ENCODE measurements around the gene CTAGE9. TPM values are rescaled to one million over a fixed set of nuclear protein-coding genes. Genes with fewer than 3 reads are reported as not detected.

Gene CTAGE9
- polyA plus RNA-seq, 3 donors, result not detected

DNA sequence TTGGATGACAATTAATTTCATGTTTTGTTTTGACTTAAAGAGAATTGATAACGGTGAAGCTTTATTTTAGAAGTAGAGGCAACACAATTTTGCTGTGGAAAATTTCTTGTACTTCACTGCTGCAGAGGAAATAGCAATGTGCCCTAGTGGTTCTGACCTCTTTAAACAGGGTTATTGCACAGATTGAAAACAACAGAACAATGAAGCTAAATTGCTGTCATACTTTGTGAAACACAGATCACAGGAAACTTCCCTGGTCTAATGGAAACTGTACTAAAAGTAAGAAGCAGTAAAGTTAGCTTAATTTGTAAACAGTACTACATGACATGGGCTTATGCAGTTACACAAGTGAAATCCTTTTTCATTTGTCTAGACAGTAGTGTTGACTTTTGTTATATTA lies 40.9 kb downstream of the CTAGE9 start:
- no peaks in the 10 kb centered on the region for H3K27me3 ChIP-seq (ENCODE audit: control insufficient read depth in 2 of 2, insufficient read depth in 2 of 2, low read length in 2 of 2)
- H3K79me2 ChIP-seq (ENCODE audit: insufficient read depth, low read length), result no peaks in the 10 kb centered on the region
- no peaks in the 10 kb centered on the region for H3K9me3 ChIP-seq (replicated peaks in 1 of 2; ENCODE audit: control insufficient read depth in 1 of 2, insufficient read depth in 1 of 2, low read length in 2 of 2)
- H3K4me1 ChIP-seq (ENCODE audit: control insufficient read depth in 1 of 2, insufficient read depth in 2 of 2, low read length in 2 of 2), result no peaks in the 10 kb centered on the region
- no peak overlapping the region for H3K27ac ChIP-seq (ENCODE audit: low read depth in 1 of 2, low read length in 2 of 2)
- Mint-ChIP-seq H3K4me1 (no peaks in the 10 kb centered on the region), H3K4me3 (no peak overlapping the region), H3K27me3 (ENCODE audit: low read depth in 3 of 3) (peaks cover 0 to 3% (median 2%) of the 10 kb centered on the region in 3 donors), H3K9me3 (no peaks in the 10 kb centered on the region), H3K36me3 (no peaks in the 10 kb centered on the region), H3K27ac (no peak overlapping the region)
- no peak overlapping the region for H3K4me2 ChIP-seq (replicated peaks; ENCODE audit: extremely low read depth, low read length, poor library complexity, severe bottlenecking)
- H4K20me1 ChIP-seq (ENCODE audit: insufficient read depth, low read length), result no peaks in the 10 kb centered on the region
- H3K9ac ChIP-seq (ENCODE audit: insufficient read depth, low read length, poor library complexity, severe bottlenecking), result no peak overlapping the region
- no peak overlapping the region for H2AFZ ChIP-seq (ENCODE audit: insufficient read depth, low read depth, low read length, poor library complexity, severe bottlenecking)
- no peaks in the 10 kb centered on the region for H3K36me3 ChIP-seq (replicated peaks in 1 of 2; ENCODE audit: control insufficient read depth in 1 of 2, insufficient read depth in 2 of 2, low read length in 2 of 2)
- DNase-seq, result no peak
- TF ChIP-seq, protein P1, sequence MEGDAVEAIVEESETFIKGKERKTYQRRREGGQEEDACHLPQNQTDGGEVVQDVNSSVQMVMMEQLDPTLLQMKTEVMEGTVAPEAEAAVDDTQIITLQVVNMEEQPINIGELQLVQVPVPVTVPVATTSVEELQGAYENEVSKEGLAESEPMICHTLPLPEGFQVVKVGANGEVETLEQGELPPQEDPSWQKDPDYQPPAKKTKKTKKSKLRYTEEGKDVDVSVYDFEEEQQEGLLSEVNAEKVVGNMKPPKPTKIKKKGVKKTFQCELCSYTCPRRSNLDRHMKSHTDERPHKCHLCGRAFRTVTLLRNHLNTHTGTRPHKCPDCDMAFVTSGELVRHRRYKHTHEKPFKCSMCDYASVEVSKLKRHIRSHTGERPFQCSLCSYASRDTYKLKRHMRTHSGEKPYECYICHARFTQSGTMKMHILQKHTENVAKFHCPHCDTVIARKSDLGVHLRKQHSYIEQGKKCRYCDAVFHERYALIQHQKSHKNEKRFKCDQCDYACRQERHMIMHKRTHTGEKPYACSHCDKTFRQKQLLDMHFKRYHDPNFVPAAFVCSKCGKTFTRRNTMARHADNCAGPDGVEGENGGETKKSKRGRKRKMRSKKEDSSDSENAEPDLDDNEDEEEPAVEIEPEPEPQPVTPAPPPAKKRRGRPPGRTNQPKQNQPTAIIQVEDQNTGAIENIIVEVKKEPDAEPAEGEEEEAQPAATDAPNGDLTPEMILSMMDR (IDR thresholded peaks at IDR 0.05), result no peak
- intact Hi-C loops (cut with micrococcal nuclease), result no loop called here
- no peak overlapping the region for H3K4me3 ChIP-seq (replicated peaks in 1 of 3; ENCODE audit: low read depth in 2 of 3, low read length in 3 of 3)
- 83% methylated on average over 1 of the region's 1 CpG for WGBS (ENCODE audit: insufficient coverage)

DNA sequence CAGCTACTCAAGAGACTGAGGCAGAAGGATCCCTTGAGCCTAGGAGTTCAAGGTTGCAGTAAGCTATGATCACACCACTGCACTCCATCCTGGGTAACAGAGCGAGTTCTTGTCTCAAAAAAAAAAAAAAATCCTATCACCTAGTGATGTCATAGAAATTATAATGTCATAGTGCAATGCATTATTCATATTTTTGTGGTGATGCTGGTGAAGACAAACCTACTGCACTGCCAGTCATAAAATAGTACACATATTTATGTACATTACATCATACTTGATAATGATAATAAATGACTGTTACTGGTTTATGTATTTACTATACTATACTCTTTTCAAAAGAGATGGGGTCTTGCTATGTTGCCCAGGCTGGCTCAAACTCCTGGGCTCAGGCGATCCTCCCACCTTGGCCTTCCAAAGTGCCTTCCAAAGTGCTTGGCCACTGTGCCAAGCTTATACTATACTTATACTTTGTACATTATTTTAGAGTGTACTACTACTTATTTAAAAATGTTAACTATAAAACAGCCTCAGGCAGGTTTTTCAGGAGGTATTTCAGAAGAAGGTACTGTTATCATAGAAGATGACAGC lies 47.1 kb downstream of the CTAGE9 start:
- H3K4me3 ChIP-seq (replicated peaks in 1 of 3; ENCODE audit: low read depth in 2 of 3, low read length in 3 of 3), result no peak overlapping the region
- H2AFZ ChIP-seq (ENCODE audit: insufficient read depth, low read depth, low read length, poor library complexity, severe bottlenecking), result no peak overlapping the region
- WGBS (ENCODE audit: insufficient coverage), result no CpG with 5 or more reads among the region's 2 CpGs
- no peak overlapping the region for H3K4me3 Mint-ChIP-seq
- peaks cover 0 to 2% (median 1%) of the 10 kb centered on the region in 3 donors for H3K27me3 Mint-ChIP-seq (ENCODE audit: low read depth in 3 of 3)
- no peak for DNase-seq
- intact Hi-C loops (cut with micrococcal nuclease), result no loop called here
- TF ChIP-seq, protein P1 (IDR thresholded peaks at IDR 0.05), result no peak
- H3K27me3 ChIP-seq (ENCODE audit: control insufficient read depth in 2 of 2, insufficient read depth in 2 of 2, low read length in 2 of 2), result no peaks in the 10 kb centered on the region
- no peak overlapping the region for H3K27ac ChIP-seq (ENCODE audit: low read depth in 1 of 2, low read length in 2 of 2)
- H3K36me3 Mint-ChIP-seq, result no peaks in the 10 kb centered on the region
- H3K79me2 ChIP-seq (ENCODE audit: insufficient read depth, low read length), result no peaks in the 10 kb centered on the region
- H3K4me1 Mint-ChIP-seq, result peaks cover 4% of the 10 kb centered on the region
- H3K9me3 Mint-ChIP-seq, result peaks cover 0 to 2% (median 0%) of the 10 kb centered on the region in 7 donors
- no peaks in the 10 kb centered on the region for H4K20me1 ChIP-seq (ENCODE audit: insufficient read depth, low read length)
- H3K27ac Mint-ChIP-seq, result no peak overlapping the region
- H3K4me2 ChIP-seq (replicated peaks; ENCODE audit: extremely low read depth, low read length, poor library complexity, severe bottlenecking), result no peak overlapping the region
- H3K4me1 ChIP-seq (ENCODE audit: control insufficient read depth in 1 of 2, insufficient read depth in 2 of 2, low read length in 2 of 2), result no peaks in the 10 kb centered on the region
- H3K9ac ChIP-seq (ENCODE audit: insufficient read depth, low read length, poor library complexity, severe bottlenecking), result no peak overlapping the region
- H3K9me3 ChIP-seq (replicated peaks in 1 of 2; ENCODE audit: control insufficient read depth in 1 of 2, insufficient read depth in 1 of 2, low read length in 2 of 2), result no peaks in the 10 kb centered on the region
- no peaks in the 10 kb centered on the region for H3K36me3 ChIP-seq (replicated peaks in 1 of 2; ENCODE audit: control insufficient read depth in 1 of 2, insufficient read depth in 2 of 2, low read length in 2 of 2)
